GM19463 (cell line): ENCODE measurements around the gene WDR6.

Source experiments
- ATAC-seq: cut with Tn5 transposase; IDR thresholded peaks from one replicate; pipeline ENCODE4 v1.9.1; 2021; ENCODE audit warnings: mild to moderate bottlenecking, moderate library complexity; ENCODE audit not compliant: unreplicated experiment

Gene WDR6

GRCh38 chr3:49027634-49028033, 20.4 kb downstream of the WDR6 start:
- no peak for ATAC-seq

GRCh38 chr3:49028298-49028672, 21.1 kb downstream of the WDR6 start:
- no peak for ATAC-seq

GRCh38 chr3:49028673-49029562, 21.7 kb downstream of the WDR6 start, which contains the start of gene IMPDH2:
IMPDH2 (minus strand) TSS chr3:49029398; CDS start chr3:49029350, 48 bp downstream.
- peak; percentile 87 for ATAC-seq

- no peak for ATAC-seq
Measured at GRCh38 chr3:49029563-49029884, 22.3 kb downstream of the WDR6 start.

GRCh38 chr3:49030321-49030720, 23.1 kb downstream of the WDR6 start:
- ATAC-seq: no peak

GRCh38 chr3:49032646-49033304, 25.6 kb downstream of the WDR6 start:
- ATAC-seq: no peak

GRCh38 chr3:49034650-49035049, 27.5 kb downstream of the WDR6 start:
- ATAC-seq: no peak

- no peak for ATAC-seq
Measured at GRCh38 chr3:49035281-49035680, 28.1 kb downstream of the WDR6 start.

GRCh38 chr3:49053543-49053942, 46.4 kb downstream of the WDR6 start:
- ATAC-seq: no peak

GRCh38 chr3:49054344-49054862, 47.2 kb downstream of the WDR6 start:
- ATAC-seq: no peak

- no peak for ATAC-seq
Measured at GRCh38 chr3:49057268-49057667, 50.1 kb downstream of the WDR6 start.

- ATAC-seq: no peak
Measured at GRCh38 chr3:49058011-49058410, 50.8 kb downstream of the WDR6 start.
